Left lung (tissue), 10 donors: ENCODE results near the gene SMIM10L2A. TPM values are rescaled to one million over a fixed set of nuclear protein-coding genes. Genes with fewer than 3 reads are reported as not detected.
"Not testable (repeated sequence)": the region's sequence is repeated elsewhere in the genome, so short reads cannot be mapped to it uniquely, and the experiment has no call there.

ENCODE experiments used
- ATAC-seq: fragments of 200-7000 bp; cut with Tn5 transposase; one replicate; pipeline ENCODE4 v1.9.1; 2020; ENCODE audit warnings: moderate library complexity
- DNase-seq, 4 donors: peaks; one replicate each; pipeline ENCODE4 v3.0.0-alpha.2; 2013 to 2020
- H3K27ac ChIP-seq, 2 donors: fragments of 200-600 bp; sonication (generic) in 1 of 2; one replicate each; pipeline versions ENCODE4 v1.5.0 to v1.8.0; 2020 to 2021
- H3K27me3 ChIP-seq, 2 donors: fragments of 200-600 bp; sonication (generic) in 1 of 2; one replicate each; pipeline versions ENCODE4 v1.5.0 to v1.8.0; 2020 to 2021
- H3K36me3 ChIP-seq, 2 donors: fragments of 200-600 bp; sonication (generic) in 1 of 2; one replicate each; pipeline versions ENCODE4 v1.5.0 to v1.8.0; 2020 to 2021
- H3K4me1 ChIP-seq, 2 donors: fragments of 200-600 bp; one replicate each; pipeline ENCODE4 v1.8.0; 2021
- H3K4me3 ChIP-seq, 2 donors: fragments of 200-600 bp; sonication (generic) in 1 of 2; one replicate each; pipeline versions ENCODE4 v1.5.0 to v1.8.0; 2020 to 2021; ENCODE audit warnings: mild to moderate bottlenecking in 1 of 2
- H3K9me3 ChIP-seq, 2 donors: fragments of 200-600 bp; sonication (generic) in 1 of 2; one replicate each; pipeline versions ENCODE4 v1.5.0 to v1.8.0; 2020 to 2021
- intact Hi-C, 2 donors: fragments of 100-400 bp; cut with DNase I; formaldehyde crosslinking; loops; one replicate each; pipeline versions ENCODE4 v1.11.2 to v1.14.2; 2022
- polyA plus RNA-seq, 6 donors: library from polyadenylated mRNA; unstranded; fragments of 120-200 nt; gene quantifications; one replicate each; pipeline ENCODE4 v1.2.1, GENCODE V29; 2013; ENCODE audit not compliant: insufficient read length in 6 of 6
- total RNA-seq, 2 donors: library from RNA; stranded (reverse); fragmentation: NEBNext Ultra II Directional; extraction: Animal tissue kit (Norgen Biotek cat#: 25700); gene quantifications; one replicate each; pipeline ENCODE4 v1.2.1, GENCODE V29; 2021
- TF ChIP-seq, protein P1 (sequence below), 2 donors: fragments of 200-600 bp; sonication (generic) in 1 of 2; IDR thresholded peaks; one replicate each; pipeline versions ENCODE4 v1.5.0 to v1.8.0; 2021; ENCODE audit warnings: antibody characterized with exemption in 2 of 2
- donor health status: DM: no; HTN: yes; CAD: no.
- donor health status: DM: no; HTN: no; CAD: no.

SMIM10L2A gene
- total and polyA plus RNA-seq, 8 donors, result 2.4 to 10.3 (median 8.2) TPM

DNA sequence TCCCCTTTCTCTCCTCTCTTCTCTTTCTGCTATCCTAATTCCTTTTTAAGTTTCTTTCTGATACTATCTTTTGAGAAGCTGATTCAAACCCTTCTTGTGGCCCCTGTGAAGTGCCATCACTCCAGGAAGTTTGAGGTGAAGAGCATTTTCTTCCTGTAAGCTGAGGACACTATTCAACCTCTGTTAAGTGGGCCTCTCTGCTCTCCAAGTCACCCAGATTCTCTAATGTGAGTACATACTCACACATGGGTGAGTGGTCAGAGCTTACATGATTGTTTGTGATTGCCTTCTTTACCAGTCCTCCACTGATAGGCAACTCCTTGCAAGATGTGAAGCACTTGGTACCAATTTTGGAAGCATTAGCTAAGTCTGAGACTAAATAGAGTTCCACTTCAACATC is 18.4 kb upstream of the SMIM10L2A start:
- Histone ChIP-seq H3K36me3 (no peaks in the 10 kb centered on the region), H3K27me3 (no peaks in the 10 kb centered on the region), H3K4me1 (no peaks in the 10 kb centered on the region), H3K9me3 (no peaks in the 10 kb centered on the region), H3K4me3 (no peak overlapping the region), H3K27ac (no peak overlapping the region)
- intact Hi-C loops, result no loop called here
- TF ChIP-seq, protein P1, sequence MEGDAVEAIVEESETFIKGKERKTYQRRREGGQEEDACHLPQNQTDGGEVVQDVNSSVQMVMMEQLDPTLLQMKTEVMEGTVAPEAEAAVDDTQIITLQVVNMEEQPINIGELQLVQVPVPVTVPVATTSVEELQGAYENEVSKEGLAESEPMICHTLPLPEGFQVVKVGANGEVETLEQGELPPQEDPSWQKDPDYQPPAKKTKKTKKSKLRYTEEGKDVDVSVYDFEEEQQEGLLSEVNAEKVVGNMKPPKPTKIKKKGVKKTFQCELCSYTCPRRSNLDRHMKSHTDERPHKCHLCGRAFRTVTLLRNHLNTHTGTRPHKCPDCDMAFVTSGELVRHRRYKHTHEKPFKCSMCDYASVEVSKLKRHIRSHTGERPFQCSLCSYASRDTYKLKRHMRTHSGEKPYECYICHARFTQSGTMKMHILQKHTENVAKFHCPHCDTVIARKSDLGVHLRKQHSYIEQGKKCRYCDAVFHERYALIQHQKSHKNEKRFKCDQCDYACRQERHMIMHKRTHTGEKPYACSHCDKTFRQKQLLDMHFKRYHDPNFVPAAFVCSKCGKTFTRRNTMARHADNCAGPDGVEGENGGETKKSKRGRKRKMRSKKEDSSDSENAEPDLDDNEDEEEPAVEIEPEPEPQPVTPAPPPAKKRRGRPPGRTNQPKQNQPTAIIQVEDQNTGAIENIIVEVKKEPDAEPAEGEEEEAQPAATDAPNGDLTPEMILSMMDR (IDR thresholded peaks at IDR 0.05), result no peak
- DNase-seq (no peak), ATAC-seq (peak; percentile 86)

DNA sequence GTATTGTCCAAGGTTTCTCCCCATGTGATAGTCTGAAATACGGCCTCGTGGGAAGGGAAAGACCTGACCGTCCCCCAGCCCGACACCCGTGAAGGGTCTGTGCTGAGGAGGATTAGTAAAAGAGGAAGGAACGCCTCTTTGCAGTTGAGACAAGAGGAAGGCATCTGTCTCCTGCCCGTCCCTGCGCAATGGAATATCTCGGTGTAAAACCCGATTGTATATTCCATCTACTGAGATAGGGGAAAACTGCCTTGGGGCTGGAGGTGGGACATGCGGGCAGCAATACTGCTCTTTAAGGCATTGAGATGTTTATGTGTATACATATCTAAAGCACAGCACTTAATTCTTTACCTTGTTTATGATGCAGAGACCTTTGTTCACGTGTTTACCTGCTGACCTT is 15.3 kb upstream of the SMIM10L2A start:
- intact Hi-C loops, H3K4me3 ChIP-seq, ATAC-seq, H3K36me3 ChIP-seq, H3K27me3 ChIP-seq, H3K27ac ChIP-seq, DNase-seq, H3K9me3 ChIP-seq, H3K4me1 ChIP-seq: not testable (repeated sequence)

DNA sequence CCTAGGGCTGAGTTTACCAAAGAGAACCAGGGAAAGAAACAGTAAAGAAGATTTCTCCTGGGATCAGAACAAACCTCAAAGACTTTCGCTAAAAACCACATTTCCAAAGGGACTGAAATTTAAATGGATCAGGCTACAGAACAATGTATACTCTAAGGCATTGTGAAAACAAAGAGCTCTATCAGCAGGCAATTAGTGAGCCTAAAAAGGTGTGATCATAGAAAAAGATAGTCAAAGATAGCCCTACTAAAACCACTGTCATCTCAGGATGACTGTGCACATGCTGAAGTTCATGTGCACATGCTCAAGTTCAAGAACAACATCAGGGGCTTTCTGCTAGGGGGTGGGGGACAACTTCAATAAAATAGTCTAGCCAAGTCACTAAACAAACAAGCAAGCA is 12.9 kb upstream of the SMIM10L2A start:
- H3K4me1 ChIP-seq, result no peaks in the 10 kb centered on the region
- H3K4me3 ChIP-seq, result no peak overlapping the region
- ATAC-seq, result no peak
- H3K27me3 ChIP-seq, result no peaks in the 10 kb centered on the region
- TF ChIP-seq, protein P1 (IDR thresholded peaks at IDR 0.05), result no peak
- no peaks in the 10 kb centered on the region for H3K36me3 ChIP-seq
- intact Hi-C loops, result no loop called here
- H3K27ac ChIP-seq, result no peak overlapping the region
- H3K9me3 ChIP-seq, result no peaks in the 10 kb centered on the region
- no peak for DNase-seq

DNA sequence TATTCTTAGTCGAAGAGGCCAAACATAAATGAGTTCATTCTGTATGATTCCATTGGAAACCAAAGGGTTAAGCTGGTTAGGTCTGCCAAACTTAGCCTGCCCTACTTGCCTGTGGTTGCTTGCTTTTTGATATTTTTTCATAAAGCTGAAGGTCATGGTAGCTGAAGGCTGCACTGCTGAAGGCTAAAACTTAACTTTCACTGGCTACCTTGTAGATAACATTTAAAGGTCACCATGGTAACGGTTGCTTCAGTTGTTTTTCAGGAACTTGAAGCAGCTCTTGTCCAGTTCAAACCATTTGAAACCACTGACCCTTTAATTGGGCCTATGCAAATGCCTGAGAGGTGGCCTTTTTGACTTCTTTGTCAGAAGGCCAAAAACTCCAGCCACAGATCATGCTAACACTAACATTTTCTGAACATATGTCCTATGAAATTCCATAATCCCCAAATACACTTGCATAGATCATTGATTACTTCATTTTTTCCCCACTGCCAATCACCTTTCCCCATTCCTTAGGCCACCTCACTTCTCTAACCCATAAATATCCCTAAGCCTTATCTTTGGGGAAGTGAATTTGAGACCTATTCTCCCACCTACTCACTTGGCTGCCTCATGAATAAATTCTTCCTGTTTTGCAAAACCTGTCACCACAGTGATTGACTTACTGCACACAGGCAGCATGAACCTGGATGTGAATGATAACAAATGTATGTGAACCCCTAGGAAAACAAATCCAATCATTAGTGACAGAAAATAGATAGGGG is 10.7 kb upstream of the SMIM10L2A start:
- intact Hi-C loops, result no loop called here
- DNase-seq (no peak), ATAC-seq (peak; percentile 61)
- Histone ChIP-seq H3K27ac (no peak overlapping the region), H3K4me1 (no peaks in the 10 kb centered on the region), H3K9me3 (no peaks in the 10 kb centered on the region), H3K27me3 (no peaks in the 10 kb centered on the region), H3K36me3 (no peaks in the 10 kb centered on the region), H3K4me3 (no peak overlapping the region)
- TF ChIP-seq, protein P1 (IDR thresholded peaks at IDR 0.05), result no peak

DNA sequence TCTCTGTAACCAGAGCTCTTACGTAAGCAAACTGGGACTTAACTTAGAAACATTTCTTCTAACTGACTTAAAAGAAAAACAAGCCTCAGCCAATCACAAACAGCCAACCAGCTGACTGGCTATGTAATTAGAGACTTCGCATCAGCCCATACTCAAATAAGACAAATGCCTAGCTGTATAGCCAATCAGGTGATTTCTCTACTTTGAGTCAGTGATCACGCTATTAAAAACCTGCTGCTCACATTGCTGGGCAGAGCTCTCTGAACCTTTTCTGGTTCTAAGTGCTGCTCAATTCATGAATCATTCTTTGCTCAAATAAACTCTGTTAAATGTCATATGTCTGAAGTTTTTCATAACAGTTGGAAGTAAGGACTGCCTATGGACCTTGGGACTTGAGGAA is 9.9 kb upstream of the SMIM10L2A start:
- TF ChIP-seq, protein P1 (IDR thresholded peaks at IDR 0.05), result no peak
- Histone ChIP-seq H3K27me3 (no peaks in the 10 kb centered on the region), H3K9me3 (no peaks in the 10 kb centered on the region), H3K4me3 (no peak overlapping the region), H3K27ac (no peak overlapping the region), H3K36me3 (no peaks in the 10 kb centered on the region), H3K4me1 (no peaks in the 10 kb centered on the region)
- ATAC-seq (peak; percentile 71), DNase-seq (no peak)
- intact Hi-C loops, result no loop called here

DNA sequence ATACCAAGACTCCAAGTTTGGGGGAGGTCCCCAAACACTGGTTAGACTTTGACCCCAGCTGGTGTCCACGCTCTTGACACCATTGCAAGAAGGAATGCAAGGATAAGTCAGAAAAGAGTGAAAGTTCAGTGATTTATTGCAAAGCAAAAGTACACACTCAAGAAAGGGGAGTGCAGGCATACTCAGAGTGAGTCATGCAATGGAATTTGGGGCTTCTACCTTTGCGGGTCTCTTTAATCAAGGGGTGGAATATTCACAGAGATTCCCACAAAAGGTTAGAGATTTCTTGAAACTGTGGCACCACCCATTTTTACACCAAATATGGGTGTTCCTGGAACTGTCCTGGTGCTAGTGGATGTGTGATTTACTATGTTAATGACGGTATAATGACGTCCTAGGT is 5.2 kb upstream of the SMIM10L2A start:
- ATAC-seq (no peak), DNase-seq (no peak)
- intact Hi-C loops, result no loop called here
- H3K9me3 ChIP-seq, result no peaks in the 10 kb centered on the region
- H3K4me3 ChIP-seq, result no peak overlapping the region
- H3K27ac ChIP-seq, result no peak overlapping the region
- no peaks in the 10 kb centered on the region for H3K4me1 ChIP-seq
- TF ChIP-seq, protein P1 (IDR thresholded peaks at IDR 0.05), result no peak
- H3K36me3 ChIP-seq, result no peaks in the 10 kb centered on the region
- H3K27me3 ChIP-seq, result no peaks in the 10 kb centered on the region
